Gastrocnemius medialis (tissue), 4 donors: ENCODE results near the gene RREB1. TPM values are rescaled to one million over a fixed set of nuclear protein-coding genes. Genes with fewer than 3 reads are reported as not detected.

ENCODE experiments used
- ATAC-seq, 2 donors: fragments of 150-250 bp; one replicate each; pipeline ENCODE4 v1.9.1; 2016
- DNase-seq, 2 donors: peaks; one replicate each; pipeline ENCODE4 v3.0.0-alpha.2; 2019
- H3K27ac ChIP-seq, 4 donors: fragments of 200-600 bp; sonication (generic); 1 replicate in 1 of 4; 2 replicates in 3 of 4; pipeline ENCODE4 v1.5.1; 2016 to 2018; ENCODE audit warnings: mild to moderate bottlenecking in 2 of 4, moderate library complexity in 1 of 4
- H3K27me3 ChIP-seq, 3 donors: fragments of 200-600 bp; sonication (generic) in 2 of 3; 1 replicate in 1 of 3; 2 replicates in 2 of 3; pipeline versions ENCODE4 v1.5.1 to v1.6.0; 2016 to 2019; ENCODE audit warnings: mild to moderate bottlenecking in 1 of 3, moderate library complexity in 1 of 3
- H3K36me3 ChIP-seq, 2 donors: fragments of 200-600 bp; sonication (generic) in 1 of 2; one replicate each; pipeline ENCODE4 v1.5.1; 2017 to 2018
- H3K4me1 ChIP-seq, 2 donors: fragments of 200-600 bp; sonication (generic) in 1 of 2; one replicate each; pipeline ENCODE4 v1.5.1; 2016 to 2017; ENCODE audit warnings: mild to moderate bottlenecking in 2 of 2
- H3K4me3 ChIP-seq, 4 donors: fragments of 200-600 bp; sonication (generic) in 3 of 4; 1 replicate in 1 of 4; 2 replicates in 3 of 4; pipeline ENCODE4 v1.5.1; 2016 to 2019; ENCODE audit warnings: mild to moderate bottlenecking in 2 of 4
- H3K9me3 ChIP-seq, 3 donors: fragments of 200-600 bp; sonication (generic) in 2 of 3; 1 replicate in 1 of 3; 2 replicates in 2 of 3; pipeline ENCODE4 v1.5.1; 2016 to 2019
- CTCF ChIP-seq, 5 experiments: fragments of 450-650 bp in 3 of 5; fragments of 200-600 bp in 2 of 5; sonication (generic) in 2 of 5; IDR thresholded peaks in 4 of 5; conservative IDR thresholded peaks in 1 of 5; 1 replicate in 4 of 5; 2 replicates in 1 of 5; pipeline ENCODE4 v1.5.1; 2016 to 2019; ENCODE audit warnings: antibody characterized with exemption in 5 of 5, mild to moderate bottlenecking in 3 of 5, moderate library complexity in 3 of 5
- POLR2A ChIP-seq, 2 donors: fragments of 450-650 bp; IDR thresholded peaks; one replicate each; pipeline ENCODE4 v1.6.1; 2017; ENCODE audit warnings: antibody characterized with exemption in 2 of 2, mild to moderate bottlenecking in 2 of 2, moderate library complexity in 2 of 2
- in situ Hi-C, 4 donors: fragments of 200-750 bp; cut with MboI; loops; one replicate each; pipeline versions ENCODE4 v1.15.0 to v1.8.0; 2017; ENCODE audit warnings: low sequenced_read_pairs in 4 of 4
- intact Hi-C: fragments of 100-400 bp; cut with DNase I; formaldehyde crosslinking; loops from one replicate; pipeline ENCODE4 v1.15.1; 2023; ENCODE audit warnings: low total_unique reads
- total RNA-seq, 4 donors: library from RNA; depleted of rRNA; stranded (reverse); fragments of >200 nt; gene quantifications; one replicate each; pipeline versions ENCODE4 v1.1.0 to v1.2.3, GENCODE V29; 2016

RREB1 gene
- total RNA-seq, 4 donors from 2014 or later, result 18.0 to 41.3 (median 39.2) TPM

GRCh38 chr6:7238900-7239589, 131.3 kb downstream of the RREB1 start:
- in situ Hi-C loops, result loop anchor here (25.0 kb wide), 3 partner anchors 302 to 552 kb away; no protein-coding TSS in a partner anchor
- Histone ChIP-seq H3K36me3 (peaks cover 0 to 4% of the 10 kb centered on the region in 2 donors), H3K9me3 (no peaks in the 10 kb centered on the region), H3K27me3 (no peaks in the 10 kb centered on the region), H3K4me3 (no peak overlapping the region), H3K4me1 (peaks cover 32 to 37% of the 10 kb centered on the region in 2 donors), H3K27ac (peak overlapping the region; percentile 63 to 75 (median 66))
- peak; percentile 63 to 82 for ATAC-seq
- TF ChIP-seq CTCF (IDR thresholded peaks at IDR 0.05 in 4 of 5, conservative IDR thresholded peaks at IDR 0.05 in 1 of 5) (peak; percentile 73 to 80 (median 77)), POLR2A (IDR thresholded peaks at IDR 0.05) (no peak)
- DNase-seq, result peak; percentile 82 to 95
- intact Hi-C loops, result loop anchor here (1.0 to 5.0 kb wide), 5 partner anchors 97 to 515 kb away; no protein-coding TSS in a partner anchor

- TF ChIP-seq POLR2A (IDR thresholded peaks at IDR 0.05) (no peak), CTCF (IDR thresholded peaks at IDR 0.05 in 4 of 5, conservative IDR thresholded peaks at IDR 0.05 in 1 of 5) (no peak)
- Histone ChIP-seq H3K36me3 (peaks cover 0 to 4% of the 10 kb centered on the region in 2 donors), H3K4me3 (no peak overlapping the region), H3K27ac (peak overlapping the region; percentile 63 to 75 (median 66)), H3K4me1 (peaks cover 32 to 37% of the 10 kb centered on the region in 2 donors), H3K27me3 (no peaks in the 10 kb centered on the region), H3K9me3 (no peaks in the 10 kb centered on the region)
- intact Hi-C loops (loop anchor here (1.0 to 5.0 kb wide), 5 partner anchors 97 to 515 kb away; no protein-coding TSS in a partner anchor), in situ Hi-C loops (loop anchor here (25.0 kb wide), 3 partner anchors 302 to 552 kb away; no protein-coding TSS in a partner anchor)
- ATAC-seq, result no peak
- no peak for DNase-seq
These were observed 131.8 kb downstream of the RREB1 start for GRCh38 chr6:7239590-7239948.

GRCh38 chr6:7240351-7240750, 132.6 kb downstream of the RREB1 start:
- DNase-seq, result no peak
- intact Hi-C loops, result no loop called here
- Histone ChIP-seq H3K36me3 (peaks cover 0 to 4% of the 10 kb centered on the region in 2 donors), H3K27me3 (no peaks in the 10 kb centered on the region), H3K27ac (peak overlapping the region in 1 of 4 donors; percentile 1), H3K4me1 (peaks cover 32 to 35% of the 10 kb centered on the region in 2 donors), H3K9me3 (no peaks in the 10 kb centered on the region), H3K4me3 (no peak overlapping the region)
- in situ Hi-C loops, result loop anchor here (5.0 to 25.0 kb wide), 7 partner anchors 303 to 563 kb away; no protein-coding TSS in a partner anchor
- TF ChIP-seq CTCF (IDR thresholded peaks at IDR 0.05 in 4 of 5, conservative IDR thresholded peaks at IDR 0.05 in 1 of 5), result no peak
- TF ChIP-seq POLR2A (IDR thresholded peaks at IDR 0.05), result no peak
- no peak for ATAC-seq

GRCh38 chr6:7241160-7241559, 133.4 kb downstream of the RREB1 start:
- no peak for TF ChIP-seq CTCF (IDR thresholded peaks at IDR 0.05 in 4 of 5, conservative IDR thresholded peaks at IDR 0.05 in 1 of 5)
- Histone ChIP-seq H3K9me3 (no peaks in the 10 kb centered on the region), H3K4me3 (no peak overlapping the region), H3K4me1 (peaks cover 24 to 27% of the 10 kb centered on the region in 2 donors), H3K27ac (peak overlapping the region in 1 of 4 donors; percentile 57), H3K27me3 (no peaks in the 10 kb centered on the region), H3K36me3 (peaks cover 0 to 6% of the 10 kb centered on the region in 2 donors)
- ATAC-seq, result no peak
- in situ Hi-C loops (loop anchor here (5.0 to 25.0 kb wide), 7 partner anchors 304 to 564 kb away; no protein-coding TSS in a partner anchor), intact Hi-C loops (no loop called here)
- no peak for DNase-seq
